Measurements from ENCODE around the gene AOC2. TPM values are rescaled to one million over a fixed set of nuclear protein-coding genes. Genes with fewer than 3 reads are reported as not detected.

Gene AOC2
- polyA plus RNA-seq, 1 donor (not counting 4 experiments of a cell fraction or from before 2014, with no cell fraction given): 0.94 TPM

DNA sequence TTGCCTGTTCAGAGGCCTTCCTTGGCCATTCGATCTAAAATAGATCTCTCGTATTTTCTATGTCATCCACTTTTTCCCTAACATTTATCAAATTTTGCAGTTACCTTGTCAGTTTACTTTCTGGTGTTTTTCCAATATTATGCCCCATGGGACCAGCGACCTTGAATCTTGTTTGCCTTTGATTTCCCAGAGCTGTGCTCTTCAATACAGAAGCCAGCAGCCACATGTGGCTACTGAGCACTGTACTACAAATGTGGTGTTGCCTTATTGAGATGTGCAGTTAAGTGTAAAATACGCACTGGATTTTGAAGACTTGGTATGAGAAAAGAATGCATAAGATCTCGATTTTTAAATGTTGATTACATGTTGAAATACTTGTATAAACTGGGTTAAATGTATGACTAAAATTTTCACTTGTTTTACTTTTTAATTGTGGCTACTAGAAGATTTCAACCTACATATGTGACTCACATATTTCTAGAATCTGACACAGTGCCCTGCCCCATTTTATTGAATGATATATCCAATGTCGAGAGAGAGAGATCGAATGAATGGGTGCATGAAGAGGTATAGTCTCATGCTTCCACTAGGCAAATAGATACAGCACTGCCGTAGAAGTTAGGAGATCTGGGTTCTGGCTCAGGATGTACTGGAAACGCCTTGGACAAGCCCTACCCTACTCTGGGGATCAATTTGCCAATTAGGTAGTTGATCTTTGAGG is 12.0 kb upstream of the AOC2 start:
- peaks cover 4 to 9% of the 10 kb centered on the region in 2 experiments for H3K36me3 ChIP-seq (ENCODE audit: control insufficient read depth in 2 of 2, extremely low read depth in 1 of 2, insufficient read depth in 2 of 2, low read length in 2 of 2)
- H3K4me3 ChIP-seq (ENCODE audit: control insufficient read depth in 2 of 3, extremely low read depth in 1 of 3, insufficient read depth in 2 of 3, low read depth in 1 of 3, low read length in 3 of 3): peak overlapping the region; percentile 81 to 96 (median 94)
- H3K79me2 ChIP-seq (ENCODE audit: control insufficient read depth, insufficient read depth, low read length): peaks cover 37% of the 10 kb centered on the region
- peak overlapping the region; percentile 86 for H3K4me2 ChIP-seq (ENCODE audit: control insufficient read depth, extremely low read depth, insufficient read depth, low read depth, low read length)
- peaks cover 19% of the 10 kb centered on the region for H3K4me1 ChIP-seq (ENCODE audit: control insufficient read depth, extremely low read depth, insufficient read depth, low read length)
- FAIRE-seq (no peak), DNase-seq (ENCODE audit: low read depth, low spot score) (no peak)
- H3K9me1 ChIP-seq (ENCODE audit: control insufficient read depth, extremely low read depth, insufficient read depth, low read length): no peaks in the 10 kb centered on the region
- dilution Hi-C loops (cut with MboI; ENCODE audit: extremely low pct_ligation_motif_present, low sequenced_read_pairs): loop anchor here (25.0 kb wide), 1 partner anchor 105 kb away; no protein-coding TSS in a partner anchor
- no peaks in the 10 kb centered on the region for H3K9me3 ChIP-seq (ENCODE audit: control insufficient read depth, low read depth, low read length)
- peak overlapping the region; percentile 99 for H2AFZ ChIP-seq (ENCODE audit: control insufficient read depth, low read length)
- no peaks in the 10 kb centered on the region for H3K27me3 ChIP-seq (ENCODE audit: control insufficient read depth, extremely low read depth, insufficient read depth, low read length)
- H3K9ac ChIP-seq (ENCODE audit: control insufficient read depth, extremely low read depth, insufficient read depth, low read length): peak overlapping the region; percentile 97
- TF ChIP-seq CTCF (optimal IDR thresholded peaks at IDR 0.05 in 1 of 3, IDR thresholded peaks at IDR 0.05 in 1 of 3, conservative IDR thresholded peaks at IDR 0.05 in 1 of 3; ENCODE audit: extremely low read depth in 1 of 3, insufficient read depth in 2 of 3, low read length in 3 of 3): no peak
- TF ChIP-seq EZH2 (IDR thresholded peaks at IDR 0.05; ENCODE audit: low read length): no peak
- peak overlapping the region; percentile 97 for H3K27ac ChIP-seq (ENCODE audit: control insufficient read depth, insufficient read depth, low read length)
- no peaks in the 10 kb centered on the region for H4K20me1 ChIP-seq (ENCODE audit: control insufficient read depth, extremely low read depth, insufficient read depth, low read length)

DNA sequence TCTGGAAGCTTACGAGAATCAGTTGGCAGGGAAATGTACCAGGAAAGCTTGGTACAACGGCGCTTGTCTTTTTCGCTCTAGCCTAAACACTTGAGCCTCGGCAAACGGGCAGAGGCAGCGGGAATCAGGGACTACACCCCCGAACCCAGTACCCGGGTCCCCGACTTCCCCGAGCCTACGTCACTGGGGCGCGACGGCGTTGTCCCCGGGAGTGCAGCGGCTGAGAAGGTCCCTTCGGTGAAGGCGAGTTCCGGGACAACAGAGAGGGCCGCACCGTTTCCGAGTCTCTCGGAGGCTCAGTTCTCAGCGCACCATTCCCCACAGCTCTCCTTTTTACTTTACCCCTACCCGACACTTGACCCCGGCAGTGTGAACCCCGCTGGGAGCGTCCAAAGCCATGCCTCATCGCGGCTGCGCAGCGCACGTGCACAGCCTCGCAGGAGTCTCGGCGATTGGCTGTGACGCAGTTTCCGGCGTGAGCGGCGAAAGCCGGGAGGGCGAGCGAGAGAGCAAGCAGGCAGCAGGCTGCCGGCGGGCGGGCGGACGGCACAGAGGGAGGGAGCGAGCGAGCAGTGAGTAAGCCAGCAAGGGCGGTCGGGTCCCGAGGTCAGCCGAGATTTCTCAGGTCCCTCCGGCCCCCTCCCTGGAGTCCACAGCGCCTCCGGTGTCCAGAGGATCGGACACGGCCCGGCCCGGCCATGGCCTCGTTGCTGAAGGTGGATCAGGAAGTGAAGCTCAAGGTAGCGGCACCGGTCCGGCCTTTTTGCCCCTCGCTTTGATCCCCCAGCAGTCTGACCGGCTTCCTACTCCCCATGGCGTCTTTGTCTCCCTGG is 11.2 kb upstream of the AOC2 start, which contains the start of gene PSME3:
Gene PSME3, plus strand, starts transcription at position 464 of the 833 bp plus-strand sequence. Its CDS starts 235 bp downstream, at position 699.
- Histone ChIP-seq H3K4me1 (ENCODE audit: control insufficient read depth, extremely low read depth, insufficient read depth, low read length) (peaks cover 19% of the 10 kb centered on the region), H3K9me3 (ENCODE audit: control insufficient read depth, low read depth, low read length) (no peaks in the 10 kb centered on the region), H3K79me2 (ENCODE audit: control insufficient read depth, insufficient read depth, low read length) (peaks cover 42% of the 10 kb centered on the region), H3K9ac (ENCODE audit: control insufficient read depth, extremely low read depth, insufficient read depth, low read length) (peak within 1 kb of the TSS; percentile 97), H3K36me3 (ENCODE audit: control insufficient read depth in 2 of 2, extremely low read depth in 1 of 2, insufficient read depth in 2 of 2, low read length in 2 of 2) (peaks cover 10 to 11% of the 10 kb centered on the region in 2 experiments), H2AFZ (ENCODE audit: control insufficient read depth, low read length) (peak within 1 kb of the TSS; percentile 99), H4K20me1 (ENCODE audit: control insufficient read depth, extremely low read depth, insufficient read depth, low read length) (no peaks in the 10 kb centered on the region), H3K9me1 (ENCODE audit: control insufficient read depth, extremely low read depth, insufficient read depth, low read length) (no peaks in the 10 kb centered on the region), H3K27me3 (ENCODE audit: control insufficient read depth, extremely low read depth, insufficient read depth, low read length) (no peaks in the 10 kb centered on the region), H3K4me3 (ENCODE audit: control insufficient read depth in 2 of 3, extremely low read depth in 1 of 3, insufficient read depth in 2 of 3, low read depth in 1 of 3, low read length in 3 of 3) (peak within 1 kb of the TSS; percentile 81 to 96 (median 94)), H3K27ac (ENCODE audit: control insufficient read depth, insufficient read depth, low read length) (peak within 1 kb of the TSS; percentile 97), H3K4me2 (ENCODE audit: control insufficient read depth, extremely low read depth, insufficient read depth, low read depth, low read length) (peak within 1 kb of the TSS; percentile 86)
- TF ChIP-seq EZH2 (IDR thresholded peaks at IDR 0.05; ENCODE audit: low read length) (no peak), CTCF (optimal IDR thresholded peaks at IDR 0.05 in 1 of 3, IDR thresholded peaks at IDR 0.05 in 1 of 3, conservative IDR thresholded peaks at IDR 0.05 in 1 of 3; ENCODE audit: extremely low read depth in 1 of 3, insufficient read depth in 2 of 3, low read length in 3 of 3) (no peak)
- DNase-seq (ENCODE audit: low read depth, low spot score) (no peak), FAIRE-seq (no peak)
- dilution Hi-C loops (cut with MboI; ENCODE audit: extremely low pct_ligation_motif_present, low sequenced_read_pairs): loop anchor here (25.0 kb wide), 1 partner anchor 104 kb away; no protein-coding TSS in a partner anchor
